ENCODE measurements around the gene SLC30A7.

SLC30A7 gene

DNA sequence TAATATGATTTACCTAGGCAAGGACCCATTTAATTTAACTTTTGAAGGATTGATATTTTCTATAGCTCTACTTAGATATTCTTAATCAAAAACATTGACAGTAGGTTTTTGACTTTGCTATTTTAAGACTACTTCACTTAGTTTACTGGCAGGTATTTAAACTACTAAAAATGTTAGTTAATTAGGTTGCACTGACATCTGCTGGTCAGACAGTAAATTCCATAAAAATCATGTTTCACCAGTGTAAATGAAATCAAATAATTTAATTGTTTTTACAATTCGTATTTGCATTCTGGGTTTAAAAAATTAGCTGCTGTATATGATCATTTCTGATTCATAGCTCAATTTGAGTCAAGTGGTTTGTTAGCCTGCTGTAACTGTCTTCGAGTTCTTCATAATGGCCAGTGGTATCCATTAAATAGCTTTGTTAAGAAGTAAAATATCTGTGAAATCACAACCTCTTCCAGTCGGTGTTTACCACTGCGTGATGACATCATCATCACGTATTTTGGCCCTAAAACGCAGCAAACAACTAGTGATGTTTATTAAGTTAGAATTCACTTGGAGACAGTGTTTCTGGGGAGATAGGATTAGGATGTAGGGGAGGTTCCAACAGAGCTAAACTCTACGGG, 27.4 kb upstream of the SLC30A7 start:
- peak; percentile 71 for TF ChIP-seq RAD21 (IDR thresholded peaks at IDR 0.05; ENCODE audit: low read depth)
- TF ChIP-seq, protein P1, sequence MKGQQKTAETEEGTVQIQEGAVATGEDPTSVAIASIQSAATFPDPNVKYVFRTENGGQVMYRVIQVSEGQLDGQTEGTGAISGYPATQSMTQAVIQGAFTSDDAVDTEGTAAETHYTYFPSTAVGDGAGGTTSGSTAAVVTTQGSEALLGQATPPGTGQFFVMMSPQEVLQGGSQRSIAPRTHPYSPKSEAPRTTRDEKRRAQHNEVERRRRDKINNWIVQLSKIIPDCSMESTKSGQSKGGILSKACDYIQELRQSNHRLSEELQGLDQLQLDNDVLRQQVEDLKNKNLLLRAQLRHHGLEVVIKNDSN (IDR thresholded peaks at IDR 0.05), result no peak

DNA sequence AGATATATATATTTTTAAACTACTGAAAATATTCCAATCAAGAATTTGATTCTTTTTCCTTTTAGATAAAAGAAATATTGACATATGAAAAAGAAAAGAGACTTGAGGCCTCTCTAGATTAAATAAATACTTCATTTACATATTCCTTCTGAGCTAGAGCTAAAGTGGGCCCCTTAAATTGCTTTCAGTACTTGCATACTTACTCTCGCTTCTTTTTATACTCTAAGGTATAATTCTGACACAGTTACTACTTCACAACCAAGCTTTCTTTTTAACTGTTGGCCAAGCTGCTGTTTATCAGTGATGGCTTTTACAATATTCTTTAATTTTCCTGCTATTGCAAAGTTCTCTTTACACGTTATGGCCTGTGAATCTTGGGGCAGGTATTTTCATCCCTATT, 25.9 kb upstream of the SLC30A7 start:
- no peak for TF ChIP-seq TEAD4 (IDR thresholded peaks at IDR 0.05)
- TF ChIP-seq CEBPB (IDR thresholded peaks at IDR 0.05), result no peak
- no peak for TF ChIP-seq NFIC (IDR thresholded peaks at IDR 0.05)
- no peak for TF ChIP-seq FOXM1 (IDR thresholded peaks at IDR 0.05; ENCODE audit: borderline replicate concordance, low read depth)
- TF ChIP-seq CREB1 (IDR thresholded peaks at IDR 0.05; ENCODE audit: low read depth), result no peak
- no peak for TF ChIP-seq TCF12 (IDR thresholded peaks at IDR 0.05; ENCODE audit: low read depth)
- TF ChIP-seq EP300 (IDR thresholded peaks at IDR 0.05; ENCODE audit: borderline replicate concordance), result no peak
- no peak for TF ChIP-seq ZBTB7A (IDR thresholded peaks at IDR 0.05; ENCODE audit: low read depth)
- TF ChIP-seq, protein P2, sequence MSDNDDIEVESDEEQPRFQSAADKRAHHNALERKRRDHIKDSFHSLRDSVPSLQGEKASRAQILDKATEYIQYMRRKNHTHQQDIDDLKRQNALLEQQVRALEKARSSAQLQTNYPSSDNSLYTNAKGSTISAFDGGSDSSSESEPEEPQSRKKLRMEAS (IDR thresholded peaks at IDR 0.05), result no peak
- no peak for TF ChIP-seq YY1 (IDR thresholded peaks at IDR 0.05; ENCODE audit: low read depth)
- TF ChIP-seq, protein P1 (IDR thresholded peaks at IDR 0.05), result no peak

DNA sequence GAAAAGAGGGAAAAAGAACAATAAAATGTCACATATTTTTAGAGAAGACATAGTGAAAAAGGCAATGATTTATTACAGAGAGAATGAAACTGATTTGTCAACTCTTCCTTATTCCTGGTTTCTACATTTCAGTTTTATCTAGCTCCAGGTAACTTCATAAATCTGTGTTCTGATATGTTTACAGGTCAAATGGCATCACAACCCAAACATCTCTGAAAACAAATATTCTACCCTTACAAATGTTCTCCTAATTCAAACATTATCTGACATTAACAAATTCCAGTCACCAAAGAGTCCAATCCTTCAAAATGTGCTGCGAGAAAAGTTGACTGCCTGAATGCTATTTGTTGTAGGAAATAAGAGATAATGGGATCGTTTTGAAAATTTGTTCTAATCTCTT, 21.5 kb upstream of the SLC30A7 start:
- TF ChIP-seq CEBPB (IDR thresholded peaks at IDR 0.05), result no peak
- no peak for TF ChIP-seq TAF1 (IDR thresholded peaks at IDR 0.05; ENCODE audit: low read depth)
- no peak for TF ChIP-seq TEAD4 (IDR thresholded peaks at IDR 0.05)
- TF ChIP-seq TCF12 (IDR thresholded peaks at IDR 0.05; ENCODE audit: low read depth), result no peak
- TF ChIP-seq, protein P1 (IDR thresholded peaks at IDR 0.05), result no peak
- TF ChIP-seq, protein P3, sequence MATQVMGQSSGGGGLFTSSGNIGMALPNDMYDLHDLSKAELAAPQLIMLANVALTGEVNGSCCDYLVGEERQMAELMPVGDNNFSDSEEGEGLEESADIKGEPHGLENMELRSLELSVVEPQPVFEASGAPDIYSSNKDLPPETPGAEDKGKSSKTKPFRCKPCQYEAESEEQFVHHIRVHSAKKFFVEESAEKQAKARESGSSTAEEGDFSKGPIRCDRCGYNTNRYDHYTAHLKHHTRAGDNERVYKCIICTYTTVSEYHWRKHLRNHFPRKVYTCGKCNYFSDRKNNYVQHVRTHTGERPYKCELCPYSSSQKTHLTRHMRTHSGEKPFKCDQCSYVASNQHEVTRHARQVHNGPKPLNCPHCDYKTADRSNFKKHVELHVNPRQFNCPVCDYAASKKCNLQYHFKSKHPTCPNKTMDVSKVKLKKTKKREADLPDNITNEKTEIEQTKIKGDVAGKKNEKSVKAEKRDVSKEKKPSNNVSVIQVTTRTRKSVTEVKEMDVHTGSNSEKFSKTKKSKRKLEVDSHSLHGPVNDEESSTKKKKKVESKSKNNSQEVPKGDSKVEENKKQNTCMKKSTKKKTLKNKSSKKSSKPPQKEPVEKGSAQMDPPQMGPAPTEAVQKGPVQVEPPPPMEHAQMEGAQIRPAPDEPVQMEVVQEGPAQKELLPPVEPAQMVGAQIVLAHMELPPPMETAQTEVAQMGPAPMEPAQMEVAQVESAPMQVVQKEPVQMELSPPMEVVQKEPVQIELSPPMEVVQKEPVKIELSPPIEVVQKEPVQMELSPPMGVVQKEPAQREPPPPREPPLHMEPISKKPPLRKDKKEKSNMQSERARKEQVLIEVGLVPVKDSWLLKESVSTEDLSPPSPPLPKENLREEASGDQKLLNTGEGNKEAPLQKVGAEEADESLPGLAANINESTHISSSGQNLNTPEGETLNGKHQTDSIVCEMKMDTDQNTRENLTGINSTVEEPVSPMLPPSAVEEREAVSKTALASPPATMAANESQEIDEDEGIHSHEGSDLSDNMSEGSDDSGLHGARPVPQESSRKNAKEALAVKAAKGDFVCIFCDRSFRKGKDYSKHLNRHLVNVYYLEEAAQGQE (IDR thresholded peaks at IDR 0.05; ENCODE audit: low read depth), result no peak
- TF ChIP-seq YY1 (IDR thresholded peaks at IDR 0.05; ENCODE audit: low read depth), result no peak
- TF ChIP-seq, protein P2 (IDR thresholded peaks at IDR 0.05), result no peak
- no peak for TF ChIP-seq NFIC (IDR thresholded peaks at IDR 0.05)
- TF ChIP-seq CREB1 (IDR thresholded peaks at IDR 0.05; ENCODE audit: low read depth), result no peak
- TF ChIP-seq EGR1 (IDR thresholded peaks at IDR 0.05), result no peak
- TF ChIP-seq FOXM1 (IDR thresholded peaks at IDR 0.05; ENCODE audit: borderline replicate concordance, low read depth), result no peak
- no peak for TF ChIP-seq ZBTB7A (IDR thresholded peaks at IDR 0.05; ENCODE audit: low read depth)
- no peak for TF ChIP-seq EP300 (IDR thresholded peaks at IDR 0.05; ENCODE audit: borderline replicate concordance)

DNA sequence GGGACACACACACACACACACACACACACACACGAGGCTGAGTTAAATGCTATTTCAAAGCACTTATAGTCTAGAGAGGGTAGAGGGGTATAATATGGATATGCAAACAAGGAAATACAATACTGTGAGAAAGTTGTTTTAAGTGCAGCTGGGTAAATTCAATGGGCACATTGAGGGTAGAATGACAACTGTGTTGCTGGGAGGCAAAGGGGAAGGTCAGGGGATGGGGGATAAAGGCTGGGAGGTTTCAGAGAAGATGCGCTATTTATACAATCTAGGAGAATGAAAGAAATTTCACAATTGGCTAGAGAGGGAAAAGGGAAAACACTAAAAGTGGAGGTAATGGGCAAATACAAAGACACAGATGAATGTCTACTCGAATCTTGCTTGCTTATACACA, 20.7 kb upstream of the SLC30A7 start:
- no peak for TF ChIP-seq YY1 (IDR thresholded peaks at IDR 0.05; ENCODE audit: low read depth)
- TF ChIP-seq, protein P1 (IDR thresholded peaks at IDR 0.05), result no peak
- TF ChIP-seq CREB1 (IDR thresholded peaks at IDR 0.05; ENCODE audit: low read depth), result no peak
- TF ChIP-seq CEBPB (IDR thresholded peaks at IDR 0.05), result no peak
- TF ChIP-seq FOXM1 (IDR thresholded peaks at IDR 0.05; ENCODE audit: borderline replicate concordance, low read depth), result no peak
- TF ChIP-seq, protein P2 (IDR thresholded peaks at IDR 0.05), result no peak
- TF ChIP-seq TEAD4 (IDR thresholded peaks at IDR 0.05), result no peak
- TF ChIP-seq TCF12 (IDR thresholded peaks at IDR 0.05; ENCODE audit: low read depth), result no peak
- no peak for TF ChIP-seq ZBTB7A (IDR thresholded peaks at IDR 0.05; ENCODE audit: low read depth)
- no peak for TF ChIP-seq EGR1 (IDR thresholded peaks at IDR 0.05)
- no peak for TF ChIP-seq NFIC (IDR thresholded peaks at IDR 0.05)
- TF ChIP-seq, protein P3 (IDR thresholded peaks at IDR 0.05; ENCODE audit: low read depth), result no peak
- no peak for TF ChIP-seq RAD21 (IDR thresholded peaks at IDR 0.05; ENCODE audit: low read depth)

DNA sequence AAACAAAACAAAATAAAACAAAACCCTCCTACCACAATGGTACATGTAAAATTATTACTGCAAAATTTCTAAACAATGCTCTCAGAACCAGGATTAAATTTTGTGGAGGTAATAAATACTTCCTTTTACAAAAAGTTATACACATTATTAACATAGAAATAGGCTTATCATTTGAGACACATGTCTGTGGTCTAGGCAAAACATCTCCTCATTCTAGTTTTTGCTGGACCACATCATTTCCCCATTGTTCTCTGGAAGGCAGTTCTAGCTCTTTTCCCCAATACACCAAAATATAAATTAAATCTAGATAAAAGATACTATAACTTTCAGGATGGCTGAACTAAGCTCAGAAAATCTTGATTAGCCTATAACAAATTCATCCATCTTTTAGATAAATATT, 19.6 kb upstream of the SLC30A7 start:
- TF ChIP-seq TAF1 (IDR thresholded peaks at IDR 0.05; ENCODE audit: low read depth), result no peak
- no peak for TF ChIP-seq TEAD4 (IDR thresholded peaks at IDR 0.05)
- TF ChIP-seq FOXM1 (IDR thresholded peaks at IDR 0.05; ENCODE audit: borderline replicate concordance, low read depth), result no peak
- TF ChIP-seq, protein P2 (IDR thresholded peaks at IDR 0.05), result no peak
- TF ChIP-seq NFIC (IDR thresholded peaks at IDR 0.05), result no peak
- no peak for TF ChIP-seq ZBTB7A (IDR thresholded peaks at IDR 0.05; ENCODE audit: low read depth)
- no peak for TF ChIP-seq YY1 (IDR thresholded peaks at IDR 0.05; ENCODE audit: low read depth)
- no peak for TF ChIP-seq CEBPB (IDR thresholded peaks at IDR 0.05)
- TF ChIP-seq, protein P1 (IDR thresholded peaks at IDR 0.05), result no peak
- TF ChIP-seq EGR1 (IDR thresholded peaks at IDR 0.05), result no peak
- TF ChIP-seq EP300 (IDR thresholded peaks at IDR 0.05; ENCODE audit: borderline replicate concordance), result no peak
- no peak for TF ChIP-seq CREB1 (IDR thresholded peaks at IDR 0.05; ENCODE audit: low read depth)
- no peak for TF ChIP-seq TCF12 (IDR thresholded peaks at IDR 0.05; ENCODE audit: low read depth)
- no peak for TF ChIP-seq RAD21 (IDR thresholded peaks at IDR 0.05; ENCODE audit: low read depth)
- TF ChIP-seq, protein P3 (IDR thresholded peaks at IDR 0.05; ENCODE audit: low read depth), result no peak

Measured in Ishikawa (cell line).